HK-2 (cell line): ENCODE results near the gene LIMK2.
"Not testable (repeated sequence)": the region's sequence is repeated elsewhere in the genome, so short reads cannot be mapped to it uniquely, and the experiment has no call there.

Source experiments
- DNase-seq: peaks from one replicate; pipeline ENCODE4 v3.0.0-alpha.2; 2018; ENCODE audit not compliant: unreplicated experiment

The LIMK2 gene

DNA sequence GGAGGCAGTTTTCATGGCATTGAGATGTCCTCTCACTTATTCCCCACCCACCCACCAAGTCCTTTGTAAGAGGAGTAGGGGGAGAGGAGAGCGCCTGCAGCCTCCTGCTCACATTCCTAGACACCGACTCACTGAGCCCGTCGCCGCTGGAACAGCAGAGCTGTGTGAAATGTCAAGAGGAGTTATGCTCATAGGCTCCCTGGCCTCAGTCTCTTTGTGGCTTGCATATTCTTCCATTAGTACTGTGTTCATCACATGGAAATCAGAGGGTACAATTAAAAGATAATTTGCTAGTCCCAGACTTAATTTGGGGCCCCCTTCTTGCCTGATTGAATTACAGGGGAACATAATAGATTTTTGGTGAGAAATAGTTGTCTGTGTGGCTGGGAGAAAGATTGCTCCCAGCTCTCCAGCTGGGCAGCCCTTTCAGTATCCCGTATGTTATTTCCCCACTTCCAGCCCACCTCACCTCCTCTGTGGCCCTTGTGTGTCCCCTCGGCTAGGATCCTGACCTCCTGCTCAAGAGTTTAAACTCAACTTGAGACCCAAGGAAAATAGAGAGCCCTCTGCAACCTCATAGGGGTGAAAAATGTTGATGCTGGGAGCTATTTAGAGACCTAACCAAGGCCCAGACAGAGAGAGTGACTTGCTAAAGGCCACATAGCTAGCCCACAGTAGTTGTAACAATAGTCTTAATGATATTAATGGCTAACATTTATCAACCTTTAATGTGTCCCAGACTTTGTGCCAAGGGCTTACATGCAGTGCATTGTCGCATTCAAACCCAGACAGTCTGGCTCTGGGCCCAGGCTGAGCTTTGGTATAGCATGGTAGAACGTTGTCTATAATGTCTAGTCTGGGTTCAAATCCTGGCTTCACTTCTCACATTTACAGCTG lies 32.2 kb downstream of the LIMK2 start:
- DNase-seq, result peak; percentile 74

DNA sequence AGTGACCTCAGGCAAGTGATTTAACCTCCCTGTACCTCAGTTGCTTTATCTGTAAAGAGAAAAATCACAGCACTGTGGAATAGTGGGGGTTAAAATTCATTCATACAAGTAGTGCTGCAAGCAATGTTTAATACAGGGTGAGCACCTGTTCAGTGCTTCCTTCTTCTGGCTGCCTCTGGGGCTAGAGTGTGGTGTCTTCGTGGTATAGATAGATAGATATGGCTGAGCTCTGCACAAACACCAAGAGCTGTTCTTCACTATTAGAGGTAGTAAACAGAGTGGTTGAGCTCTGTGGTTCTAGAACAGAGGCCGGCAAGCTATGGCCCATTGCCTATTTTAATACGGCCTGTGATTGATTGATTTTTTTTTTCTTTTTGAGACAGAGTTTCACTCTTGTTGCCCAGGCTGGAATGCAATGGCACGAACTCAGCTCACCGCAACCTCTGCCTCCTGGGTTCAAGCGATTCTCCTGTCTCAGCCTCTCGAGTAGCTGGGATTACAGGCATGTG lies 32.9 kb downstream of the LIMK2 start:
- no peak for DNase-seq

DNA sequence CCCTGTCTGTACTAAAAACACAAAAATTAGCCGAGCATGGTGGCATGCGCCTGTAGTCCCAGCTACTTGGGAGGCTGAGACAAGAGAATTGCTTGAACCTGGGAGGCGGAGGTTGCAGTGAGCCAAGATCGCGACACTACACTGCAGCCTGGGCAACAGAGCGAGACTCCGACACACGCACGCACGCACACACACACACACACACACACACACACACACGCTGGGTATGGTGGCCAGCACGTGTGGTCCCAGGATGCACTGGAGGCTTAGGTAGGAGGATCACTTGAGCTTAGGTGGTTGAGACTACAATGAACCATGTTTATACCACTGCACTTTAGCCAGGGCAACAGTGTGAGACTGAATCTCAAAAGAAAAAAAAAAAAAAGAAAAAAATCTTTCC lies 33.9 kb downstream of the LIMK2 start:
- DNase-seq, result not testable (repeated sequence)

DNA sequence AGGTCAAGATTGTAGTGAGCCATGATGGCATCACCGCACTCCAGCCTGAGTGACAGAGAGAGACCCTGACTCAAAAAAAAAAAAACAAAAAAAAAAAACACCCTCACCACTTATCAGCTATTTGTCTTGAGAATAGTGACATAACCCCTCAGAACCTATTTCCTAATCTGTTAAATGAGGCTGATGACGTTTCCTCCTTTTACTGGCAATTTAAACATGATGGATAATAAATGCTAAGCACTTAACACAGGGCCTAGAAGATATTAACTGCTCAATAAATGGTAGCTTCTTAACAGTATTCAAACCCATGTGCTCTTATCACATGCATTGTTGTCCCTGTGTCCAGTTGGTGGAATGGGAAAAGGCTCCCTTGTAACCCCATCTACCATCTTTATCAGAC lies 34.6 kb downstream of the LIMK2 start:
- DNase-seq, result no peak

DNA sequence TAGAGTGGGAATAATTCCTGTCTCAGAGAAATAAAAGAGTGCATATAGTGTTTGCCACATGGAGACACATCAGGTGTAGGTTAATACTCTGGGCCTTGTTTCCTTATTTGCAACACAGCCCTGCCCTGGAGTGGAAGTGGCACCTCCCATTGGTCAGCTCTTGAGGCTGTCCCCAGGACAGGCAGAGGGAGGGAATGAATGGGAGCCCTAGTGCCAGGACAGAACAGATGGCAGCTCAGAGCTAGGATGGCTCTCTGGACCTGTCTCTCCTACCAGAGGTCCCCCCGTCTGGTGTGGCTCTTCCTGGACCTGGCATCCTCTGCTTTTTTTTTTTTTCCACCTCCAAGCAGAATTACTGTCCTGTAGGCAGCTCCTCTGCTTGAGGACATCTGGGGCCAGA lies 35.6 kb downstream of the LIMK2 start:
- DNase-seq, result no peak

DNA sequence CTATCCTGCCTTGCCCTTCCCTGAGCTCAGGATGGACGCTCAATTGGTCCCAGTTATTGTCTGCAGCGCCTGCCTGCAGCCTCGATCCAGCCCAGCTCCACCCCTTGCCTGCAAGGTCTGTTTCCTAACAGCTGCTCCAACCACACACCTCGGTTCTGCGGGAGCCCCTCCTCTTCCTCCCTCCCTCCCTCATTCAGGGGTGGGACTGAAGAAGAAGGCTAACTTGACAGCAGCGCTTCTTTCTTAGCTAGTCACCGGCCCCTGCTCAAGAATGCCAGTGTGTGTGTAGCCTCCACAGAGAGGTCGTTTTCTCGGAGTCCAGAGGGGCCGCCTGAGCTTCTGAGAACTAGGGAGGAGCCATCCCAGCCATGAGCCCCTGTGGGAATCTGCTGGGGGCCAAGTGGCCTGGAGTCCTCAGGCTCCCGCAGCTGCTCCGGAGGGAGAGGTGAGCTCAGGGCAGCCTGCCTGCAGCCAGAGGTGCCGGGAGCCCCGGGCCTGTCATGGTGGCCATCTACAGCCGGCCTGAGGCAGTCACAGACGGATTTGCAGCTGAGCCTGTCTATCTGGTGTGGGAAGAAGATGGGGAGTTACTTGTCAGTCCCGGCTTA lies 36.1 kb downstream of the LIMK2 start:
- DNase-seq, result peak; percentile 66

DNA sequence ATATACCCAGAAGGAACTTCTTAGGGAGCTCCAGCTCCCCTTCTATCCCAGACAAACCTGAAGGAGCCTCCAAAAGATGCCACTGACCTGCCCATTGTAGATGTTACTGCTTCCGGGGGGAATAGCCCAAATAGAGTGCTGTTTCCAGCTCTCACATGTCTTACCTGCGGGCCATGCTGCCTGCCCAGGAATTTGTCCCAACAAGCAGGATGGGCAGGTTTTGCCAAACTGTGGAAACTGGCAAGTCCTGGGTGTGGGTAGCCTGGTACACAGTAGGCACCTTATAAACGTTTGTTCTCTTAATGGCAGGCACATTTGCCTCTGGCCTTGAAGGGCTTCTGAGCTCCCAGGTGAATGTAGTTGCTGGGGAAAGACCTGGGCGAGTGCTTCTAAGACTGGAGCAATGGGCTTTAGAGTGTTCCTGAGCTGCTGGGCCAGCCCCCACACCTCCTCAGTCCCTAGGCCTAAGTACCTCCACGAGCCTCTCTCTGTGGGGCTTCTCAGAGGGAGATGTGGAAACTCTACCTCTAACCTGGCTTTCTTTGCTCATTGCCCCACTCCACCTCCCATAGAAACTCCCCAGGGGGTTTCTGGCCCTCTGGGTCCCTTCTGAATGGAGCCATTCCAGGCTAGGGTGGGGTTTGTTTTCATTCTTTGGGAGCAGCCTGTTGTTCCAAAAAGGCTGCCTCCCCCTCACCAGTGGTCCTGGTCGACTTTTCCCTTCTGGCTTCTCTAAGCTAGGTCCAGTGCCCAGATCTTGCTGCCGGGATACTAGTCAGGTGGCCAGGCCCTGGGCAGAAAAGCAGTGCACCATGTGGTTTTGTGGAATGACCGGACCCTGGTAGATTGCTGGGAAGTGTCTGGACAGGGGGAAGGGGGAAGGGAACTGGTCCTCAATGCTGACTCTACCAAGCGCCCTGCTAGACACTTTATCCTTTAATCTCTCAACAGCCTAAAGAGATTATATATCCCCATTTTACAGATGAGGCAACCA lies 37.2 kb downstream of the LIMK2 start:
- no peak for DNase-seq

DNA sequence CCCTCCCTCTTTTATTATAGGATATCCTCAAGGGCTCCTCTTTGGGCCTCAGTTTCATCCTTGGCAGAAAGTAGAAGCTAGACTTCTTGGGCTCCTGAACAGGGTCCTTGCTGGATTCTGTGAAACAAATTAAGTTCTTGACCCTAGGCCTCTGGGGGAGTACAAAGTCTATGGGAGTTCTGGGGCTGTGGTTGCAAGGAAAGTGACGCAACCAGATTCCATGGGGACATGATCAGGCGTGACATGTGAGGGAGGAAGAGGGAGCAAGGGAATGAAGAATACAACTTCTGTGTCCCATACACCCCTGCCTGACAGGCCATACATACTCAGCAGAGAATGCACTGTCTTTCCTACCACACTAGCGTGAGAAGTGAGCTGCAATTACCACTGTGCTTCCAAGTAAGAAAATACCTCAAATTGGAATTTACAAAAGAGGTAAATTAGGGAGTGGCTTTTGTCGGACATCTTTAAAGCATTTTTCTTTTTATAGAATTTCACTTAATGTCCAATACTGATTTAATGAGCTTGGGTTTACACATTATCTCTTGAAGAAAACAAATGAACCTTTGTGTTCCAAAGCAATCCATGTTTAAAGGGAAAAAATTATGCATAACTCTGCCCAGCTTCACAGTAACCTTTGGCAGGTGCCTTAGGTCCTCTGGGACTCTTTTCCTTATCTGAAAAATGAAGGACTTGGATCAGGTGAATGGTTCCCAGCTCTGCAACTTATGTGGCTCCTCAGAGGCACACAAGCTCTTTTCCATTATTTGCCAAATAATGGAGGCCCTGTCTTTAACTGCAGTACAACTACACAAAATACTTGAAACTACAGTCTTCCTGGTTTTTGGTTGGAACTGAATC lies 38.9 kb downstream of the LIMK2 start:
- no peak for DNase-seq

DNA sequence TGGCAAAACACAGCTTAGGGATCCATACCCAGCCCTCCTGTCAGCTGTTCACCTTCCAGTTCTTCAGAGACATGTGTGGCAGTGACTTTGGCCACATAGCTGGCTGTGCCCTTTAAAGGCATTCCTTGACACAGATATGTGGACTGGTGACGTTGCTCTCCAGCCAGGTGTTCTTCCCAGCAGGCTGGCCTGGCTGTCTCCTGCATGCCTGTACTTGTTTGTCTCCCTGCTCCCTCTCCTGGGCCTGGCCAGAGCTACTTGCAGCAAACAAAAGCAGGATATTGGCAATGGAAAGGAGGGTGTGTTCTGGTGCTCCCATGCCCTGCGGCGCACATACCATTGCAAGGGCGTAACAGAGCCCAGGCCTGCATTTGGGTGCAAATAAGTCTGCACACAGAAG lies 41.9 kb downstream of the LIMK2 start:
- no peak for DNase-seq

DNA sequence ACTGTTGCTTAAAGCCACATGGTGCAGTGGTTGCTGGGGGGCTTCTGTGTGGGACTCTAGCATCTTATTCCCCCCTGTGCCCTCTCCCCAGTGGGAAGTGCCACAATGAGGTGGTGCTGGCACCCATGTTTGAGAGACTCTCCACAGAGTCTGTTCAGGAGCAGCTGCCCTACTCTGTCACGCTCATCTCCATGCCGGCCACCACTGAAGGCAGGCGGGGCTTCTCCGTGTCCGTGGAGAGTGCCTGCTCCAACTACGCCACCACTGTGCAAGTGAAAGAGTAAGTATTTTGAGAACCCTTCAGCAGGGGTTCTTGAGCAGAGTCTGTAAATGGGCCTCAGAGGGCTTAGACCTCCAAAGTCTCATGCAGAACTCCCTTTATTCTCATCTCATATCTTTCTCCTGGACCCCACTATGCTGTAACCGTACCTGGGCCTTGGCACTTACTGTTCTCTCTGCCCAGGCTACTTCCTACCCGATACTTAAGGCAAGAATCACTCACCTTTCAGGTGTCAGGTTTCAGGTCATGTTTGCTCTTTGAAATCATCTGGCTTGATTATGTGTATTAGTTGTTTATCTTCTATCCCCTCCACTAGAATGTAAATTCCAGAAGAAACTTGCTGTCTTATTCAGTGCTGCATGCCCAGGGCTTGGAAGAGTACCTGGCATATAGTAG lies 47.8 kb downstream of the LIMK2 start:
- DNase-seq, result no peak

DNA sequence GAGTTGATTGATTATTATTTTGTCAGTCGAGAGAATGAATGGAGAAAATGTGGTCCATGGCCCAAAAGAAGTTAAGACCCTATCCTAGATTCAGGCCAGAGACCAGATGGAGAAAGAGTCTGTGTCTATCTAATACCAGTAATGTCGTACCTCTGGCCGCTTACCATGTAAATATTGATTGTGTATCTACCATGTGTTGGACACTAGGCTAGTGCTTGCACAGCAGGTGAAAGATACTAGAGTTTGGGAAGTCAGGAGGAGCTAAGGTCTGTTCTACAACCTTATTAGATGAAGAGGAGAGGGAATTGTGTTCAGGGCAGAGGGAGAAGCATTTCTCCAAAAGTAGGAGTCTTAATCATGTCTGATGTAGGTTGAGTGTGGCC lies 48.4 kb downstream of the LIMK2 start:
- DNase-seq, result no peak

DNA sequence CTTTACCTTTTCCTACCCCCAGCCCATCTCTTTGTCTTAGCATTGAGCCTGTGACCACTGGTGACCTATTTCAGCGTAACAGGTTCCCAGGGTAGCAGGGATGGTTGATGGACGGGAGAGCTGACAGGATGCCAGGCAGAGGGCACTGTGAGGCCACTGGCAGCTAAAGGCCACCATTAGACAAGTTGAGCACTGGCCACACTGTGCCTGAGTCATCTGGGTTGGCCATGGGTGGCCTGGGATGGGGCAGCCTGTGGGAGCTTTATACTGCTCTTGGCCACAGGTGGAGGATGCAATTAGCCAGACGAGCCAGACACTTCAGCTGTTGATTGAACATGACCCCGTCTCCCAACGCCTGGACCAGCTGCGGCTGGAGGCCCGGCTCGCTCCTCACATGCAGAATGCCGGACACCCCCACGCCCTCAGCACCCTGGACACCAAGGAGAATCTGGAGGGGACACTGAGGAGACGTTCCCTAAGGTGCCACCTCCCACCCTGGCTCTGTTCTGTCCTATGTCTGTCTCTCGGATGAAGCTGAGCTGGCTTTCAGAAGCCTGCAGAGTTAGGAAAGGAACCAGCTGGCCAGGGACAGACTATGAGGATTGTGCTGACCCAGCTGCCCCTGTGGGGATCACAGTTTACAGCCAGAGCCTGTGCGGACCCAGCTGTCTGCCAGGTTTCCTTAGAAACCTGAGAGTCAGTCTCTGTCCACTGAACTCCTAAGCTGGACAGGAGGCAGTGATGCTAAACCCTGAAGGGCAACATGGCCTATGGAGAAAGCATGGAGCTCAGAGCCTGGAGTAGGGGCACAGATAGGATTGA lies 50.4 kb downstream of the LIMK2 start:
- DNase-seq, result no peak

DNA sequence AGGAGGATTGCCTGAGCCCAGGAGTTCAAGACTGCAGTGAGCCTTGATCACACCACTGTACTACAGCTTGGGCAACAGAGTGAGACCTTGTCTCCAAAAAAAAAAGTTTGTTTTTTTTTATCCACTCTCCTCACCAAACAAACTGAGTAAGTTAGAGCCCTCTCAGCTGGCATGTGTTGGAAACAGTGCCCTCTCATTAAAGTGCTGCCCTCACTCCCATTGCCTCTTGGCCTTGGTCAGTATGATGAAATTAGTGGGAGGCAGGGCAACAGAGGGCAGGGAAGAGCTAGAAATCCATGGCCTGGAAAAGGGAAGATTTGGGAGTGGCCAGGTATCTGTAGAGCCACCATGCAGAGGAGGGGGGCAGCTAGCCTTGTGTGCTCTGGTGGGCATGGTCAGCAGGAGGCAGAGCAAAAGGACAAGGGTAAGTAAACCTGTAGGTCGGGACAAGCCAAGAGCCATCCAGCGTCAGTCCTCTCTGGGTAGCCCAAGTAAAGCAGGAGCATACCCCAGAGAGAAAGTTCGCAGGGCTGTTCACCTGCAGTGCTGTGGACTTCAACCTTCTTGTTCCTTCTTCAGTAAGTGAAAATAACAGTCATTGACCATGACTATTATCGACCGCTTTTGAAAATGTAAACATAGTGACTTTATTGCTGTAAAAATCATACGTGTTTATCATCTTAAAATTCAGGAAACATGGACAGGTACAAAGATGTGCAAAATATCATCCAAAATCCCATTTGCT lies 52.0 kb downstream of the LIMK2 start:
- no peak for DNase-seq

DNA sequence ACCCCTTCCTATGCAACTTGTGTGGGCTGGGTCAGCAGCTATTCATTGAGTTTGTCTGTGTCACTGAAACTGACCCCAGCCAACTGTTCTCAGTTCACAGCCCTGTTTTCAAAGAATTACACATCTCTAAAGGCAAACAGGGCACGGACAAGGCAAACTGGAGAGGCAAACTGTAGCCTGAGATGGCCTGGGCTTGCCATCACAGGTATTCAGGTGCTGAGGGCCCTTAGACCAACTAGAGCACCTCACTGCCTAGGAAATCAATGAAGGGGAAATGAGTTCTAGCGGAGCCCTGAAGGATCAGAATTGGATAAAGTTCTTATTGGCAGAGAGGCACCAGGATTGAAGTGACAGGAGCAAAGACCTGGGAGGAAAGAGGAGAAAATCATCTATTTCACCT lies 56.2 kb downstream of the LIMK2 start:
- no peak for DNase-seq

DNA sequence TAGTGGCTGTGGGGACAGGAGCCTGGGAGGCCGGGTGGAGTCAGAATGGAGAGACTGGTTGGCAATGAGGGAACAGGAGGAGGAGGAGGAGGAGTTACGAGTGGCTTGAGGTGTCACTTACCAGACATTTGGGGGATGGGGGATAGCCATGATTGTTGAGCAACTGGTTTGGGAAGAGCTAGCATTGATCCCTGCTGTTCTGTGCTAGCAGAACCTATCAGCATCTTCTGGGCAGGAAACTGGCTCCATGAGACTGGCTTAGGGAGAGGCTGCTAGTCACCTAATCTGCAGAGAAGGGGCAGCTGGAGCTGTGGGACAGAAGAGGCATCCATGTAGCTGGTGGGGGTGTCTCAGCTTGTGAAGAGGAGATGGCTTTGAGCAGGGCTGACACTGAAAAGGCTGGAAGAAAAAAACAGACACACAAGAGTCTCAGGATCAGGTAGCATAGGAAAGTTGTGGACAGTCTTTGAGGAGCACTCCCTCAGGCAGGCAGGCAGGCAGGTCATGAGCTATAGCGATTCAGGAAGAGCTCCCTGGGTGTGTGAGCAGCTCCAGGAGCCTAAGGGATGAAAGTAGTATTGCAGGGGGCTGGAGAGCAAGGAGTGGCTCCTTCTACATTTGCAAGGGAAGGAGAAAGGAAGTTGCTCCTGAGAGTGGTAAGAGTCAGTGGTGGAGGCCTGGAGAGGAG lies 57.9 kb downstream of the LIMK2 start:
- DNase-seq, result no peak

DNA sequence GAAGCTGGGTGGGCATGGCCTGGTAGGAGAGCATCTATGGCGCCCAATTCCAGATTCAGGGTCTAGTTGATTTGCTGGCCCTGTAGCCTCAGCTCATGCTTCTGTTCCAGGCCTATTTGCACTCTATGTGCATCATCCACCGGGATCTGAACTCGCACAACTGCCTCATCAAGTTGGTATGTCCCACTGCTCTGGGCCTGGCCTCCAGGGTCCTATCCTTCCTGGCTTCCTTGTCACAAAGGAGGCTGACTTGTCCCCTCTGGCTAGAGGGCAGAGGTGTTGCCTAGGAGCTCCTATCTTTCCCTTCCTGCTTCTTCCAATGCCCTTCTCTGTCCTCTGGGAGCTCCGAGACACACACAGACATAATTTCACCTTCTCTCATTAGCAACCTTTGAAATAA lies 58.9 kb downstream of the LIMK2 start:
- DNase-seq, result no peak

DNA sequence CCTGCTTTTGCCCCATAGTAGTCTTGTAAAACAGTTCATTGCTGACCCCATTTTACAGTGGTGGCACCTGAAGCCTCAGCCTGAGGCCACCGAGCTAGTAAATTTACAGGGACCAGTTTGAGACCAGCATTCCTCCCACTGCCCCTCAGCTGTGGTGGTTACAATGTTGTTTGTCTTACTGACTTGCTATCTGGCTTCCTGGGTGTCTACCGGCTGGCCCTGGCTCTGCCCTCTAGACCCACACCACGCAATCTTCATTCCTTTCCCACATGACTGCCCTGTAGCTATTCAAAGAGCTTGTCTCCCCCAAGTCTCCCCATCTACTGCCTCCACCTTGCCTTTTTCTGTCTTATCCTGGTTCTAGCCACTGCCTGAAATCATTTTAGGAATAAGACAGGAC lies 59.4 kb downstream of the LIMK2 start:
- DNase-seq, result peak; percentile 64
